Activated CD4-positive, alpha-beta T cell treated with anti-CD3 and anti-CD28 coated beads, Interleukin-2, amount 50 U/mL, for 24 hours (primary cell): ENCODE results near the gene ABCA6.

ENCODE experiments used
- DNase-seq, 2 donors: peaks; one replicate each; pipeline ENCODE4 v3.0.0-alpha.2; 2020; ENCODE audit warnings: low read depth in 1 of 2, low spot score in 1 of 2

The ABCA6 gene

GRCh38 chr17:69050999-69051775, 90.5 kb downstream of the ABCA6 start:
- no peak for DNase-seq

GRCh38 chr17:69048634-69049033, 93.1 kb downstream of the ABCA6 start:
- no peak for DNase-seq

GRCh38 chr17:69047368-69048263, 94.1 kb downstream of the ABCA6 start:
- no peak for DNase-seq

- no peak for DNase-seq
Measured at GRCh38 chr17:69046121-69046807, 95.4 kb downstream of the ABCA6 start.

GRCh38 chr17:69045646-69046045, 96.0 kb downstream of the ABCA6 start:
- no peak for DNase-seq

- DNase-seq = no peak
Measured at GRCh38 chr17:69044371-69044770, 97.3 kb downstream of the ABCA6 start.

GRCh38 chr17:69043098-69043734, 98.5 kb downstream of the ABCA6 start:
- no peak for DNase-seq

GRCh38 chr17:69042308-69042707, 99.4 kb downstream of the ABCA6 start:
- no peak for DNase-seq

GRCh38 chr17:69031839-69032238, 109.9 kb downstream of the ABCA6 start:
- no peak for DNase-seq

GRCh38 chr17:69030169-69030568, 111.5 kb downstream of the ABCA6 start:
- no peak for DNase-seq
